ENCODE measurements around the gene AXL.
A peak's percentile ranks its signal among the peaks of the same experiment; 100 is the strongest.
"Not testable (repeated sequence)": the region's sequence is repeated elsewhere in the genome, so short reads cannot be mapped to it uniquely, and the experiment has no call there.

The AXL gene

DNA sequence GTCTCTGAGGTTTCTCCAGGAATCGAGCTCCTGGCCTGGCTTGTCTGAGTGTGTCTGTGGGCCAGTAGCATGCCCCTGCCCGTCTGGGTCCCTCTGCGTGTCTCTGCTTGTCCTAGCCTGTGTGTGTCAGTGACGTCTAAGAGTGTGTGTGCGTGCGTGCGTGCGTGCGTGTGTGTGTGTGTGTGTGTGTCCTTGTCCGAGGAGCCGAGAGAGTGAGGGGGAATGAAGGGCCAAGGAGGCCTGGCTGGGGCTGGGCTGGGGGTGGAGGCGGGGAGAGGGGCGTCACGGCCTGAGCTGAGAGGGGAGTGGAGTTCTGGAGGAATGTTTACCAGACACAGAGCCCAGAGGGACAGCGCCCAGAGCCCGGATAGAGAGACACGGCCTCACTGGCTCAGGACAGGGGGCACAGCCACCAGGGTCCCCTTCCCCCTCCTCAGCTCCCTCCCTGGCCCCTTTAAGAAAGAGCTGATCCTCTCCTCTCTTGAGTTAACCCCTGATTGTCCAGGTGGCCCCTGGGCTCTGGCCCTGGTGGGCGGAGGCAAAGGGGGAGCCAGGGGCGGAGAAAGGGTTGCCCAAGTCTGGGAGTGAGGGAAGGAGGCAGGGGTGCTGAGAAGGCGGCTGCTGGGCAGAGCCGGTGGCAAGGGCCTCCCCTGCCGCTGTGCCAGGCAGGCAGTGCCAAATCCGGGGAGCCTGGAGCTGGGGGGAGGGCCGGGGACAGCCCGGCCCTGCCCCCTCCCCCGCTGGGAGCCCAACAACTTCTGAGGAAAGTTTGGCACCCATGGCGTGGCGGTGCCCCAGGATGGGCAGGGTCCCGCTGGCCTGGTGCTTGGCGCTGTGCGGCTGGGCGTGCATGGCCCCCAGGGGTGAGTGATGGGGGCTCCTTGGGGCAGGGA, at the start of gene AXL:
TSS of gene AXL (plus strand) at position 609 of the 893 bp plus-strand sequence. CDS start at position 779, 170 bp downstream.
- no peak for DNase-seq

DNA sequence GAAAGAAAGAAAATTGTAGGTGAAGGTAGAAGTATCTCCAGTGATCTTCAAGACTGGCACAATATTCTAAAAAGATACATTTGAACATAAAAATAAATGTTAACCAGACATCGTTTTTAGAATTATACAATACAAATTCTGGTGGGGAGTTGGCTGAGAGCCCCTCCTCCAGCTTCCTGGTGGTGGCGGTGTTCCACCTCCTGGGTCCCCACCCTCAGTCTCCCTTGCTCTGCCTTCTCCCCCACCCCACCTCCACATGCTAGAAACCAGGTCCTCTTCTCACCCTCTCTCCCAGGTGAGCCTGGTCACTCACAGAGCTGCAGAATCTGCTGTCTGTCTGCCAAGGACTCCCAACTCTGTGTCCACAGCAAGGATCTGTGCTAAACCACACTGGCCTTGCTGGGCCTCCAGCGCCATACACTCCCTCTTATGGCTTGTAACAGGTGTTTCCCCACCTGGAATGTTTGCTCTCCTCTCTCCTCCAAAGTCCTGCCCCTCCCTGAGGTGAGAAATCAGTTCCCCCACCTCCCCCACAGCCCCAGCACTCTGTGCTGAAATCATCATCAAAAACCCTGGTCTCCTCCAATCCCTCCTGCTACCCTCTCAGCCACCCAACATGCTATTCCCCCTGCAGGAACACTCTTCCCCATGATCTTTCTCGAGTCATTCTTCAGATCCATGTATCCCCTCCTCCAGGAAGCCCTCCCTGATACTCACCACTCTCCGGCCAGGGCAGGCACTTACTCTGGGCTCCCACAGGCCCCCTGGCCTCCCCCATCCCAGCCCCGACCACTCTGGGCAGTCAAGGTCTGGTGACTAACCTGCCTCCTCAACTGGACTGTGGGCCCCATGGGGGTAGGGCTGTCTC, 46.5 kb upstream of the AXL start:
- no peak for DNase-seq

DNA sequence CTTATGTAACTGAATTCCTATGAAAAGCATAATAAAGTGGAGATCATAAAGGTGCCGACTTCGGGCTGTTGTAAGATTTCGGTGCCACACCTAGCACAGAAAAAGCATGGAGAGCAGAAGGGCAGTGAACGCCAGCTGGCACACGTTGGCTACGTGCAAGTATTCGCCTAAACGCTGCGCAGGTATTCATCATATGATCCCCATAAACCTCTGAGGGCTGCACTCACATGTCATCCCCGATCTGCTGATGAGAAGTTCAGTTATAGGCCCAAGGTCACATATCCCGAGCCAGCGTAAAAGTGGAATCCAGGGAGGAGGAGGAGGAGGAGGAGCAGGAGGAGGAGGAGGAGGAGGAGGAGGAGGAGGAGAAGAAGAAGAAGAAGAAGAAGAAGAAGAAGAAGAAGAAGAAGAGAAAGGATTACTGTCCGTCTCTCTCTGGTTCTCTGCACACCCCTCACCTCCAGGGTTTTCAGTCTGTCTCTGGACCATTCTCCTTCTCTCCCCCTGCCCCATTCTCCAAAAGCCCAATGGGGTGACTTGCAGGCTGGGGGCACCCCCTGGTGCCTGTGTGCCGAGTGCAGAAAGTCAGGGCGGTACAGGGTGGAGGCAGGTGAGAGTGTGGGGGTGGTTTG, 44.6 kb upstream of the AXL start:
- no peak for DNase-seq

DNA sequence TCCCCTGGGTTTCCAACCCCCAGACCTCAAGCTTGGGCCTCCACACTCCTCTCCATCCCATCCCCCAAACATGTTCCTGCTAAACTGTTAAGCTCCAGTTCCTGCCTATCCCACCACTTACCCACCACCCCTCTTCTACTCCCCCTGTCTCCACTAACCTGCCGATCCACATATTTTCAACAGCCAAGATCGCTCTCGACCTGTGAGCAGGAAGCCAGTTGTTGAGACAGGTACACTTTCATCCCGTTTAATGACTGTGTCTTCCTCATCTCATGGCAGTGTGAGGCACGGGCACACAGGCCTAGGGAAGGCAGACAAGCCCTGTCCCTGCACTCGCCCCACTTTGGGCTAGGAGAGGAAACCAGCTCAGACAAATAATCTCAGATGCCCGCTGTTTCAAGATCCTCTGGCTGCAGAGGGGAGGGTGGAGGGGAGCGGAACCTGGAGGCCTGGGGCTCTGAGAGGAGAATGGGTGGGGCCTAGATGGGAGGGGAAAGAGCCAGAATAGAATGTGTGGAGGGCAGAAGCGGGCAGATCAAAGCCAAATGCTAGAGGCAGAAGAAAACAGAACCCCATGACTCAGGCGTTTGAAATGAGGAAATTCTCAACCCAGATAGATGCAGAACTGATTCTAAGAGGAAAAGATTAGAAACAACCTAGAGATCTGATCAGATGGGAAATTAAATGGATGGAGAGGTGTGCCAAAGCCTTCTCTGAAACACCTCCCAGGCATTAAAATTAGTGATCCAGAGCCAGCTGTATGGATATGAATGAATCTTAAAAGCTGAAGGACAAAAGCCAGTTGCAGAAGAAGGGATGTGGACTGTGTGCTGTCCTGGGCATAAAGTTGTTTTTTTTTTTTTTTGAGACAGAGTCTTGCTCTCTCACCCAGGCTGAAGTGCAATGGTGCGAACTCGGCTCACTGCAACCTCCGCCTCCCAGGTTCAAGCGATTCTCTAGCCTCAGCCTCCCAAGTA, 42.9 kb upstream of the AXL start:
- peak; percentile 61 for DNase-seq

DNA sequence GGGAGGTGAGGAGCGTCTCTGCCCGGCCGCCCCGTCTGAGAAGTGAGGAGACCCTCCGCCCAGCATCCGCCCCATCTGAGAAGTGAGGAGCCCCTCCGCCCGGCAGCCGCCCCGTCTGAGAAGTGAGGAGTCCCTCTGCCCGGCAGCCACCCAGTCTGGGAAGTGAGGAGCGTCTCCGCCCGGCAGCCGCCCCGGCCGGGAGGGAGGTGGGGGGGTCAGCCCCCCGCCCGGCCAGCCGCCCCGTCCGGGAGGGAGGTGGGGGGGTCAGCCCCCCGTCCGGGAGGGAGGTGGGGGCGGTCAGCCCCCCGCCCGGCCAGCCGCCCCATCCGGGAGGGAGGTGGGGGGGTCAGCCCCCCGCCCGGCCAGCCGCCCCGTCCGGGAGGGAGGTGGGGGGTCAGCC, 38.9 kb upstream of the AXL start:
- not testable (repeated sequence) for DNase-seq

DNA sequence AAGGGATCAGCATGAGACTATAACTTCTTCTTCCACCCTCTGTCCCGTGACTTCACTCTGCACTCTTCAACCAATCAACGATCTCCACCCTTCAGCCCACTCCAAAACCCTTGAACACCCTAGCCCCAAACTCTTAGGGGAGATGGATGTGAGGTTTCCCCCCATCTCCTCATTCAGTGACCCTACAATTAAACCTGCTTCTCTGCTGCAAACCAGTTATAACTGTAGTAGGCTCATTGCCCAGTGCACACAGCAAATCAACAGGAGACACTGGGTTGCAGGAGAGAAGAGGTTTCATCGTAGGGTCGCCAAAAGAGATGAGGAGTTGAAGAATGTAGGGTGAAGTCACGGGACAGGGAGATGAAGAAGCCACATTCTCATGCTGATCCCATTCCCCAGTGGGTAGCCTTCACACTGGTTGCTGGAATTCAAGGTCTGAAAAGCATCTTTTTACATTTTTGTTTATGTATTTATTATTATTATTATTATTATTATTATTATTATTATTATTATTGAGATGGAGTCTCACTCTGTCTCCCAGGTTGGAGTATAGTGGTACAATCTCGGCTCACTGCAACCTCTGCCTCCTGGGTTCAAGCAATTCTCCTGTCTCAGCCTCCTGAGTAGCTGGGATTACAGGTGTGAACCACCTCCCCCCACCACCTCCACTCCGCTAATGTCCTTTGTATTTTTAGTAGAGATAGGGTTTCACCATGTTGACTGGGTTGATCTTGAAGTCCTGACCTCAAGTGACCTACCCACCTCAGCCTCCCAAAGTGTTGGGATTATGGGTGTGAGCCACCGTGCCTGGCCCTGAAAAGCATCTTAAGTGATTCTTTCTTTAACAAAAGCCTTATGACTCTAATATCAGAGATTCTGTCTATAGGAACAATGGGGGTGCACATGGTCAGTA, 31.8 kb upstream of the AXL start:
- no peak for DNase-seq

DNA sequence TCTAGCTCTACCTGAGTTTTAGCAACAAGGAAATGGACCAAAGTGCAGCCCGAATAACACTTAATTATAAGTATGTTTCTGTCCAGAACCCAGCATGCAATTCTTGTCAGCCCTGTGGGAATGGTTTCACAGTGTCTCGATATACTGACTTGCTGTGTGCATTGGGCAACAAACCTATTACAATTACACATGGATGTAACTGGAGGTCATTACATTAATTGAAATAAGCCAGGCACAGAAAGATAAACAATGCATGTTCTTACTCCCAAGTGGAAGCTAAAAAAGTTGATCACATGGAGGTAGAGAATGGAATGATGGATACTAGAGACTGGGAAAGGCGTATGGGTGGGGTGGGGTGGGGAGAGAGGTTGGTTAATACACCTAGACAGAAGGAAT, 31.1 kb upstream of the AXL start:
- DNase-seq: no peak

DNA sequence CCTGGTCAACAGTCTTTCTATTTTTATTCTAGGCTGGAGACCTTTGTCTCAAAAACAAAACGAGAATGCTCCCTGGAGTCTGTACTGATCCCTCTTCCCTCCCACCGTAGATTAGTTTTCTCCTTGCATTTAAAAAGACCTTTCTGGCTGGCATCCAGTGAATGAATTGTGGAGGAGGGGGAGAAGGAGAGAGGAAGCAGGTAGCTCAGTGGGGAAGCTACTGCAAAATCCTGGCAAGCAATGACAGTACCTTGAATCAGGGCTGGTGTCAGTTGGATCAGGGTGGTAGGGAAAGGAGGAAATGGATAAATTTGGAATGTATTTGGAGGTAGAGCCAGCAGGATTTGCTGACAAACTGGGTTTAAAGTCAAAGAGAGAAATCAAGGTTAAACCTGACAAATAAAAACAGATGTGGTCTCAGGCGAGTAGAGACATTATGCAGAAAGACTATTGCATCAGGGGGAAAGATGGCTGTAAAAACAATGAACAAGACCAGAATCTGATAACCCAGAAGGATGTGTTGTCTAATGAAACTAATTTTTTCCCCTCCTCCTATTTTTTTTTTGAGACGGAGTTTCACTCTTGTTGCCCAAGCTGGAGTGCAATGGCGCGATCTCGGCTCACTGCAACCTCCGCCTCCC, 29.5 kb upstream of the AXL start:
- DNase-seq: no peak

DNA sequence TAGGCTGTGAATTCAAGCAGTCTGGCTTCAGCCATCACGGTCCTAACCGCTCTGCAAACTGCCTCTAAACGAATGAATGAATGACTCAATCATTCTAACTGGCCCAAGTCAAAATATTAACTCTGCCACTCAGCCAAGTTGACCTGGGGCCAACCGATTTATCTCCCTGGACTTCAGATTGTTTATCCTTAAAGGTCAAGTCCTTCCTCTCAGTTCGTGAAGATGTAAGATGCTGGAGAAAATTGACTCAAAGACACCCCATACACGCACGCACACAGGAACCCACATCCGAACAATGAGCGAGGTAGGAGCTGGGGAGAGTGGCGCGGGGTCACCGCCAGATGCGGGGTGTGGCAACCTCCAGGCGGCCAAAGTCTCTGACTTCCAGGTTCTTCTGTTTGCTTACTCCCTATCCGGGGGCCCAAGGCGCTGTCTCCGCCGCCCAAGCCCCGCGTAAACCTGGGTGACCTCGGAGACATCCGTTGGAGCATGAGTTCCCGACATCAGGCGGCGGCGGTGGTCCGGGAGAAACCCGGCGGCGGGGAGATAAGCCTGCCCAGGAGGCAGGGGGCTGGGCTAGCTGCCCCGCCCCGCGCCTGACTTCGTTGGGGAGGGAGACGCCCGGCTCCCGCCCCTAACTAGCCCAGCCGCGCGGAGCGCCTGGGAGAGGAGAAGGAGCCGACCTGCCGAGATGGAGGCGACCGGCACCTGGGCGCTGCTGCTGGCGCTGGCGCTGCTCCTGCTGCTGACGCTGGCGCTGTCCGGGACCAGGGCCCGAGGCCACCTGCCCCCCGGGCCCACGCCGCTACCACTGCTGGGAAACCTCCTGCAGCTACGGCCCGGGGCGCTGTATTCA, 26.2 kb upstream of the AXL start, which contains the start of gene CYP2S1:
TSS of gene CYP2S1 (plus strand) at position 646 of the 856 bp plus-strand sequence. CDS start at position 692, 46 bp downstream.
- peak; percentile 61 for DNase-seq

DNA sequence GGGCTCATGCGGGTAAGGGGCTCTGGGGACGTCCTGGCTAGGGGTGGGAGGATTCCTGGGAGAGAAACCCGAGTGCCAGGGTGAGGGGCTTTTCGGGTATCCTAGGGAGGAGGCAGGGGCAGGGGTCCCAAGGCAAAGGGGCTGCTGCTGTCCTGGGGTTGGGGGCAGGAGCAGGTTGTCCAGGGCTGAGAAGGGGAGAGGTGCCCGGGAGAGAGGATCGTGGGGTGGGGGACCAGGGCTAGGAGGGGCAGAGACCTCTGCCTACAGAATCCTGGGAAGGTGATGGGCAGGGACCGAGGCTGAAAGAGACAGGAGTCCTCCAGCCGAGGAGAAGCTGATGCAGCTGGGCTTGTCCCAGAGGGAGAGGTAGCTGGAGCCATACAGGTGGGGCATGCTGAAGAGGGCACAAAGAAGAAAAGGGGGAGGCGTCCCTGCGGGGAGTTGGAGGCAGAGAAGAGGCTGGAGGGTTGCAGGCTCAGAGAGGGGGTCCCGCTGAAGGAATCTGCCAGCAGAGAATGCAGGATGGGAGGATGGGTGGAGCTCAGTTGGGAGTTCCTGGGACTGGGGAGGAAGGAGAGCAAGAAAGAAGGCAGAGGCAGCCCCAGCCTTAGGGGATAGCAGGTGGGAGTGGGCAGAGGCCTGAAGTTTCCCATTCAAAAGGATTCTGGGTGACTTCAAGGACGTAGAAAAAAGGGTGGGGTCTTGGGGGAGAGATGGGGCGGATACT, 25.4 kb upstream of the AXL start:
- DNase-seq: peak; percentile 61

DNA sequence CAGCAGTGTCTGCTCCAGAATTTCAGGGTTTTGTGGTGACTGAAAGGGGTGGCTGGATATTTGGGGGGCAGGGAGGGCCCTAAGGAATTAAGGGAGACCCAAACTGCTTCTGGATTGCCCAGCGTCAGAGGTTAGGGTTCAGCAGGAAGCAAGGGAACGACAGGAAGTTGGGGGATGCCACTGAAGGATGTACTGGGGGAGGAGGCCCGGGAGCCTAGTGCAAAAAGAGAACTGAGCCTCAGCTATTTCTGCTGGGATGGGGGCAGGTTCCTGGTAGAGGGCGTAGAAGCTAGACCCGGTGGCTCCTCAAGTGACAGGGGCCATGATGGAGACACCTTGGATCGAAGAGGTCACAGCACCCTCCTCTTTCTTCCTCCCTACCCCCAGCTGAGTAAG, 24.9 kb upstream of the AXL start:
- DNase-seq: no peak

DNA sequence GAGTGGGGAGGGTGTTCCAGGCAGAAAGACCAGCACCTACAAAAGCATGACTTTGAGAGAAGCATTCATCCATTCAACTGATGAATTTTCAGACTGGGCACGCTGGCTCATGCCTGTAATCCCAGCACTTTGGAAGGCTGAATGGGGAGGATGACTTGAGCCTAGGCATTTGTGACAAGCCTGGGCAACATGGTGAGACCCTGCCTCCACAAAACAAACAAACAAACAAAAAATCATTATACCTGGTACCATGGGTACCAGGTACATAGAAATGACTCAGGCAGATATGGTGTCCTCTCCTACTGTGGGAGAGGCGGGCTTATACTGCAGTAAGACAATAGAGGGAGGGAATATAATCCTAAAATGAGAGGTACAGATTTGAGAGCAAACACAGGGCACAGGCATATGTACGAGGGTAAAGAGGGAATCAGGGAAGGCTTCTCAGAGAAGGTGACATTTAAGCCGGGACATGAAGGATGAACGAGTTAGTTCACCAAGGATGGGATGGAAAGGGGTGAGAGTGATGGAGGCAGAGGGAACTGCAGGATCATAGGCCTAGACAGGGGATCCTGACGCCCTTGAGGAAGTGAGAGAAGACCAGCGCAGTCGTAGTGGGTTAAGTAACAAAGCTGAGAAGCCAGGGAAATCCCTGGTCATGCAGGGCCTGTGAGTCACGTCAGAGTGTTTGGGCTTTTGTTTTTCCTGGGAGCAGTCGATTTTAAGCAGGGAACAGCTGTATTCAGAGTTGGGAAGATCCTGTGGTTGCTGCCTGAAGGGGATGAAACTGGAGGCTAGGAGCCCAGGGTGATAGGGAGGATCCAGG, 23.1 kb upstream of the AXL start:
- DNase-seq: no peak

DNA sequence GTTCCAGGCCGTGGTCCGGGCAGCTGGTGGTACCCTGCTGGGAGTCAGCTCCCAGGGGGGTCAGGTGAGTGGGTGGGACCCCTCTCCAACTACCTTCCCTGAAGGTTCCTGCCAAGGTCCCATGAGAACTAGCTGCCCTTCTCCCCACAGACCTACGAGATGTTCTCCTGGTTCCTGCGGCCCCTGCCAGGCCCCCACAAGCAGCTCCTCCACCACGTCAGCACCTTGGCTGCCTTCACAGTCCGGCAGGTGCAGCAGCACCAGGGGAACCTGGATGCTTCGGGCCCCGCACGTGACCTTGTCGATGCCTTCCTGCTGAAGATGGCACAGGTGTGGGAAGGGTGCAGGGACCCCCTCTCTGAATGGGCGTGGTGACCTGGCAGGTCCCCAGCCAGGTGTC, 20.5 kb upstream of the AXL start:
- DNase-seq: no peak

DNA sequence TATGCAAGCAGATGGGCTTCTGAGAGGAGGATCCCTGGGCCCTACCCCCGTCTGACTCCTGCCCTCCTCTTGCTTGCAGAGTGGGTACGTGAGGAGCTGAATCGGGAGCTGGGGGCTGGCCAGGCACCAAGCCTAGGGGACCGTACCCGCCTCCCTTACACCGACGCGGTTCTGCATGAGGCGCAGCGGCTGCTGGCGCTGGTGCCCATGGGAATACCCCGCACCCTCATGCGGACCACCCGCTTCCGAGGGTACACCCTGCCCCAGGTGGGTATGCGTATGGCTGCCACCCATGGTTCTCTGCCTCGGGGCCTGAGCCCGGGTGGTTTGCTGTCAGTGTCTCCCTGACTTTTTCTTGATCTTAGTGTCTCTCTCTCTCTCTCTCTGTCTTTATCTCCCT, 15.7 kb upstream of the AXL start:
- no peak for DNase-seq

DNA sequence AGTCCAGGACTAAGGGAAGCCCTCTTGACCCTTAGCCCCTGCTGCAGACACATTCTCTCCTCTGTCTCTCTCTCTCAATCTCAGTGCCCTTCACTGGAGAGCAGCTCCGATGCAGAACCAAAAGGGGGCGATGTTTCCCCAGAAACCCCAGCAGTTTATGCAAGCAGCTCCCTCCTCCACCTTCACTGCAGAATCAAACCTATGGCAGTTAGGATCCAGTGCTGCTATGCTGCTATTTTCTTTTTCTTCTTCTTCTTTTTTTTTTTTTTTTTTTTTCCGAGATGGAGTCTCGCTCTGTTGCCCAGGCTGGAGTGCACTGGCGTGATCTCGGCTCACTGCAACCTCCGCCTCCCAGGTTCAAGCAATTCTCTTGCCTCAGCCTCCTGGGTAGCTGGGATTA, 14.7 kb upstream of the AXL start:
- DNase-seq: peak; percentile 88

DNA sequence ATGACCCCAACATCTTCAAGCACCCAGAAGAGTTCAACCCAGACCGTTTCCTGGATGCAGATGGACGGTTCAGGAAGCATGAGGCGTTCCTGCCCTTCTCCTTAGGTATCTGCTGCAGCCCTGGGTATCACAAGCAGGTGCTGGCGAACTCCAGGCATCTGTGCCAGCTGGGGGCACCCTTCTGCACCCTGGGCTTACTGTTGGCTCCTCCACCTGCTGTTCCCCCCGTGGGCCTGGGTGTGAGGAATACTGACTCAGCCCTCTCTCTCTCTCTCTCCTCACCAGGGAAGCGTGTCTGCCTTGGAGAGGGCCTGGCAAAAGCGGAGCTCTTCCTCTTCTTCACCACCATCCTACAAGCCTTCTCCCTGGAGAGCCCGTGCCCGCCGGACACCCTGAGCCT, 13.0 kb upstream of the AXL start:
- no peak for DNase-seq

DNA sequence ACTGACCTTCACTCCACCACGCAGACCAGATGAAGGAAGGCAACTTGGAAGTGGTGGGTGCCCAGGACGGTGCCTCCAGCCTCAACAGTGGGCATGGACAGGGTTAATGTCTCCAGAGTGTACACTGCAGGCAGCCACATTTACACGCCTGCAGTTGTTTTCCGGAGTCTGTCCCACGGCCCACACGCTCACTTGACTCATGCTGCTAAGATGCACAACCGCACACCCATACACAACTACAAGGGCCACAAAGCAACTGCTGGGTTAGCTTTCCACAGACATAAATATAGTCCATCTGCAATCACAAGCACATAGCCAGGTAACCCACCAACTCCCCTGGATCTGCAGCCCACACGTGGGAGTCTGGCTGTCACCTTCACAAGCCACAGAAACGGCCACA, 12.6 kb upstream of the AXL start:
- no peak for DNase-seq
